HepG2 (cell line): ENCODE results near the gene MRPS7. TPM values are rescaled to one million over a fixed set of nuclear protein-coding genes. Genes with fewer than 3 reads are reported as not detected.

Experiments used
- ASH2L ChIP-seq: fragments of 300-600, 200-600 bp; sonication (generic); IDR thresholded peaks from 2 replicates; pipeline ENCODE4 v1.7.0; 2017; ENCODE audit warnings: low read depth, mild to moderate bottlenecking, moderate library complexity, mixed read lengths, low read length; ENCODE audit not compliant: insufficient read length
- FOXA3 ChIP-seq: IDR thresholded peaks from 2 replicates; pipeline ENCODE4 v1.6.1; 2016; ENCODE audit warnings: missing genetic modification reagents, missing compliant biosample characterization
- GATAD2A ChIP-seq: IDR thresholded peaks from 2 replicates; pipeline ENCODE4 v1.6.1; 2016
- KAT2B ChIP-seq: fragments of 150-350 bp; IDR thresholded peaks from 2 replicates; pipeline ENCODE4 v1.6.1; 2014; ENCODE audit warnings: low read depth, low read length, borderline replicate concordance
- MED13 ChIP-seq: sonication (generic); formaldehyde crosslinking; IDR thresholded peaks from 2 replicates; pipeline ENCODE4 v1.5.0; 2020; ENCODE audit warnings: missing genetic modification reagents
- REPIN1 ChIP-seq: sonication (generic); formaldehyde crosslinking; IDR thresholded peaks from 2 replicates; pipeline ENCODE4 v1.8.0; 2022; ENCODE audit warnings: missing genetic modification reagents, low read depth, mild to moderate bottlenecking, borderline replicate concordance
- RERE ChIP-seq: IDR thresholded peaks from 2 replicates; pipeline ENCODE4 v1.6.1; 2016; ENCODE audit warnings: low read depth, missing genetic modification reagents, missing compliant biosample characterization
- ZMYM3 ChIP-seq: sonication (generic); formaldehyde crosslinking; IDR thresholded peaks from 2 replicates; pipeline ENCODE4 v1.5.1; 2020; ENCODE audit warnings: mild to moderate bottlenecking, missing genetic modification reagents
- ZNF138 ChIP-seq: sonication (generic); formaldehyde crosslinking; IDR thresholded peaks from 2 replicates; pipeline ENCODE4 v1.5.0; 2020; ENCODE audit warnings: mild to moderate bottlenecking, low read depth, missing genetic modification reagents
- ZNF234 ChIP-seq: sonication (generic); formaldehyde crosslinking; conservative IDR thresholded peaks from 2 replicates; pipeline ENCODE4 v1.5.1; 2020; ENCODE audit warnings: mild to moderate bottlenecking, missing genetic modification reagents
- ZNF337 ChIP-seq: sonication (generic); formaldehyde crosslinking; IDR thresholded peaks from 2 replicates; pipeline ENCODE4 v1.5.1; 2020; ENCODE audit warnings: missing genetic modification reagents, low read depth, mild to moderate bottlenecking, borderline replicate concordance
- ZNF430 ChIP-seq: sonication (generic); formaldehyde crosslinking; IDR thresholded peaks from 2 replicates; pipeline ENCODE4 v1.9.0; 2021; ENCODE audit warnings: mild to moderate bottlenecking, missing genetic modification reagents
- ZNF460 ChIP-seq: sonication (generic); formaldehyde crosslinking; IDR thresholded peaks from 2 replicates; pipeline ENCODE4 v1.5.1; 2020; ENCODE audit warnings: missing genetic modification reagents, mild to moderate bottlenecking, borderline replicate concordance
- ZNF766 ChIP-seq: sonication (generic); formaldehyde crosslinking; IDR thresholded peaks from 2 replicates; pipeline ENCODE4 v1.5.0; 2020; ENCODE audit warnings: missing genetic modification reagents, borderline replicate concordance
- ZNF782 ChIP-seq: sonication (generic); formaldehyde crosslinking; IDR thresholded peaks from 2 replicates; pipeline ENCODE4 v1.4.0; 2020; ENCODE audit warnings: missing genetic modification reagents, mild to moderate bottlenecking, borderline replicate concordance
- ZSCAN12 ChIP-seq: sonication (generic); formaldehyde crosslinking; IDR thresholded peaks from 2 replicates; pipeline ENCODE4 v1.9.0; 2021; ENCODE audit warnings: mild to moderate bottlenecking, missing genetic modification reagents
- polyA plus RNA-seq, 8 experiments: library from polyadenylated mRNA; depleted of rRNA in 3 of 8; stranded (reverse) in 7 of 8; unstranded in 1 of 8; fragments of >200 nt; fragmentation: Illumina TruSeq in 4 of 8; extraction: Trizol in 4 of 8; gene quantifications; 2 replicates each; pipeline versions ENCODE4 v1.2.1 to v1.2.3, GENCODE V29; 2011 to 2016; ENCODE audit warnings: low read depth in 4 of 8, missing spikeins in 1 of 8, mixed read lengths in 1 of 8; ENCODE audit not compliant: insufficient read depth in 1 of 8
- total RNA-seq, 5 experiments: library from RNA; depleted of rRNA; stranded (reverse); fragments of >200 nt; fragmentation: Illumina TruSeq; extraction: Trizol; gene quantifications; 2 replicates each; pipeline ENCODE4 v1.2.3, GENCODE V29; 2016; ENCODE audit warnings: low read depth in 1 of 5
- TF ChIP-seq, protein P1 (sequence below): sonication (generic); formaldehyde crosslinking; IDR thresholded peaks from 2 replicates; pipeline ENCODE4 v1.8.0; 2022; ENCODE audit warnings: low read depth, missing genetic modification reagents
- TF ChIP-seq, protein P2 (sequence below): sonication (generic); formaldehyde crosslinking; IDR thresholded peaks from 2 replicates; pipeline ENCODE4 v1.9.0; 2021; ENCODE audit warnings: mild to moderate bottlenecking, missing genetic modification reagents

The MRPS7 gene
- total and polyA plus RNA-seq, 2 of the 13 experiments (the other 11 are each of a cell fraction or from before 2014, with no cell fraction given): 97.0 to 162 TPM

DNA sequence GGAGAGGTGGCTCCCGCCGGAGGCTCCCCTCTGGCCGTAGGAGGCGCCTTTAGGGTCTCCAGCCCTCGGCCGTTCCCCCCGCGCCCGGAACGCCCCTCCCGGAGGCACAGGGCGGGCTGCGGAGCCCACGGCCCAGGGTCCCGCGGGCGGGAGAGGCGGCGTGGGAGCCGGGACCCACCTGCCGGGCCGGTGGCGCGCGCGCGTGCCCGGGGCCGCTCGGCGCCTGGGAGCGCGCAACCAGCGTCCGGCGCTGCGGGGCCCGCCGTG lies 9.2 kb downstream of the MRPS7 start, which contains the start of gene MIF4GD (continued):
- no peak for TF ChIP-seq ZNF138 (CRISPR knock-in tag)
- TF ChIP-seq ZMYM3 (CRISPR knock-in tag): no peak
- TF ChIP-seq ZNF766 (CRISPR knock-in tag): no peak
- no peak for TF ChIP-seq MED13 (CRISPR knock-in tag)
- no peak for TF ChIP-seq ZNF337 (CRISPR knock-in tag)
- no peak for TF ChIP-seq GATAD2A (CRISPR knock-in tag)
- no peak for TF ChIP-seq ZNF460 (CRISPR knock-in tag)
- peak; percentile 0; the same call in 1 of the 2 replicates for TF ChIP-seq ZNF430
- no peak for TF ChIP-seq ZNF782 (CRISPR knock-in tag)
- TF ChIP-seq, protein P1, sequence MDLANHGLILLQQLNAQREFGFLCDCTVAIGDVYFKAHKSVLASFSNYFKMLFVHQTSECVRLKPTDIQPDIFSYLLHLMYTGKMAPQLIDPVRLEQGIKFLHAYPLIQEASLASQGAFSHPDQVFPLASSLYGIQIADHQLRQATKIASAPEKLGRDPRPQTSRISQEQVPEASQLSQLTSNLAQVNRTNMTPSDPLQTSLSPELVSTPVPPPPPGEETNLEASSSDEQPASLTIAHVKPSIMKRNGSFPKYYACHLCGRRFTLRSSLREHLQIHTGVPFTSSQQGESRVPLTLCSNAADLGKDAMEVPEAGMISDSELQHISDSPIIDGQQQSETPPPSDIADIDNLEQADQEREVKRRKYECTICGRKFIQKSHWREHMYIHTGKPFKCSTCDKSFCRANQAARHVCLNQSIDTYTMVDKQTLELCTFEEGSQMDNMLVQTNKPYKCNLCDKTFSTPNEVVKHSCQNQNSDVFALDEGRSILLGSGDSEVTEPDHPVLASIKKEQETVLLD (CRISPR knock-in tag): no peak
- no peak for TF ChIP-seq KAT2B
- 0 out of 2 replicates have a peak, but pooled peaks have one; percentile 23 for TF ChIP-seq ZNF234 (CRISPR knock-in tag)
- no peak for TF ChIP-seq REPIN1 (CRISPR knock-in tag)
- TF ChIP-seq, protein P2, sequence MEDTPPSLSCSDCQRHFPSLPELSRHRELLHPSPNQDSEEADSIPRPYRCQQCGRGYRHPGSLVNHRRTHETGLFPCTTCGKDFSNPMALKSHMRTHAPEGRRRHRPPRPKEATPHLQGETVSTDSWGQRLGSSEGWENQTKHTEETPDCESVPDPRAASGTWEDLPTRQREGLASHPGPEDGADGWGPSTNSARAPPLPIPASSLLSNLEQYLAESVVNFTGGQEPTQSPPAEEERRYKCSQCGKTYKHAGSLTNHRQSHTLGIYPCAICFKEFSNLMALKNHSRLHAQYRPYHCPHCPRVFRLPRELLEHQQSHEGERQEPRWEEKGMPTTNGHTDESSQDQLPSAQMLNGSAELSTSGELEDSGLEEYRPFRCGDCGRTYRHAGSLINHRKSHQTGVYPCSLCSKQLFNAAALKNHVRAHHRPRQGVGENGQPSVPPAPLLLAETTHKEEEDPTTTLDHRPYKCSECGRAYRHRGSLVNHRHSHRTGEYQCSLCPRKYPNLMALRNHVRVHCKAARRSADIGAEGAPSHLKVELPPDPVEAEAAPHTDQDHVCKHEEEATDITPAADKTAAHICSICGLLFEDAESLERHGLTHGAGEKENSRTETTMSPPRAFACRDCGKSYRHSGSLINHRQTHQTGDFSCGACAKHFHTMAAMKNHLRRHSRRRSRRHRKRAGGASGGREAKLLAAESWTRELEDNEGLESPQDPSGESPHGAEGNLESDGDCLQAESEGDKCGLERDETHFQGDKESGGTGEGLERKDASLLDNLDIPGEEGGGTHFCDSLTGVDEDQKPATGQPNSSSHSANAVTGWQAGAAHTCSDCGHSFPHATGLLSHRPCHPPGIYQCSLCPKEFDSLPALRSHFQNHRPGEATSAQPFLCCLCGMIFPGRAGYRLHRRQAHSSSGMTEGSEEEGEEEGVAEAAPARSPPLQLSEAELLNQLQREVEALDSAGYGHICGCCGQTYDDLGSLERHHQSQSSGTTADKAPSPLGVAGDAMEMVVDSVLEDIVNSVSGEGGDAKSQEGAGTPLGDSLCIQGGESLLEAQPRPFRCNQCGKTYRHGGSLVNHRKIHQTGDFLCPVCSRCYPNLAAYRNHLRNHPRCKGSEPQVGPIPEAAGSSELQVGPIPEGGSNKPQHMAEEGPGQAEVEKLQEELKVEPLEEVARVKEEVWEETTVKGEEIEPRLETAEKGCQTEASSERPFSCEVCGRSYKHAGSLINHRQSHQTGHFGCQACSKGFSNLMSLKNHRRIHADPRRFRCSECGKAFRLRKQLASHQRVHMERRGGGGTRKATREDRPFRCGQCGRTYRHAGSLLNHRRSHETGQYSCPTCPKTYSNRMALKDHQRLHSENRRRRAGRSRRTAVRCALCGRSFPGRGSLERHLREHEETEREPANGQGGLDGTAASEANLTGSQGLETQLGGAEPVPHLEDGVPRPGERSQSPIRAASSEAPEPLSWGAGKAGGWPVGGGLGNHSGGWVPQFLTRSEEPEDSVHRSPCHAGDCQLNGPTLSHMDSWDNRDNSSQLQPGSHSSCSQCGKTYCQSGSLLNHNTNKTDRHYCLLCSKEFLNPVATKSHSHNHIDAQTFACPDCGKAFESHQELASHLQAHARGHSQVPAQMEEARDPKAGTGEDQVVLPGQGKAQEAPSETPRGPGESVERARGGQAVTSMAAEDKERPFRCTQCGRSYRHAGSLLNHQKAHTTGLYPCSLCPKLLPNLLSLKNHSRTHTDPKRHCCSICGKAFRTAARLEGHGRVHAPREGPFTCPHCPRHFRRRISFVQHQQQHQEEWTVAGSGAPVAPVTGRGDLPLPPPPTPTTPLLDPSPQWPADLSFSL: 0 out of 2 replicates have a peak, but pooled peaks have one; percentile 3
- peak; percentile 4 for TF ChIP-seq ASH2L
- TF ChIP-seq RERE (CRISPR knock-in tag): no peak
- TF ChIP-seq FOXA3: no peak
- 0 out of 2 replicates have a peak, but pooled peaks have one; percentile 12 for TF ChIP-seq ZSCAN12 (CRISPR knock-in tag)
